GM12878 (cell line): ENCODE measurements around the gene ANKMY1. TPM values are rescaled to one million over a fixed set of nuclear protein-coding genes. Genes with fewer than 3 reads are reported as not detected.
"Not testable (repeated sequence)": the region's sequence is repeated elsewhere in the genome, so short reads cannot be mapped to it uniquely, and the experiment has no call there.

Experiments
- ATAC-seq: fragments of 200-7000 bp; cut with Tn5 transposase; 3 replicates; pipeline ENCODE4 v1.9.1; 2020; ENCODE audit warnings: mild to moderate bottlenecking, moderate library complexity
- BruUV-seq: library from RNA; stranded (reverse); fragments of 400-500 nt; replicated peaks from 2 replicates; lab custom pipeline; 2021; lab: Mats Ljungman, UMichigan
- CTCF ChIA-PET: fragments of 300-600 bp; sonication (Branson Sonifier 250); formaldehyde crosslinking; extraction: SDS; loops from one replicate; lab custom pipeline; 2021; ENCODE audit warnings: inconsistent platforms; lab: Yijun Ruan, JAX
- POLR2A ChIA-PET: fragments of 350-600 bp; formaldehyde crosslinking; extraction: SDS; loops from one replicate; lab custom pipeline; 2021; ENCODE audit warnings: inconsistent platforms; lab: Charles Lee
- RAD21 ChIA-PET: fragments of 300-600 bp; sonication (Branson Sonifier 250); formaldehyde crosslinking; loops from one replicate; lab custom pipeline; 2023; ENCODE audit warnings: antibody characterized with exemption; ENCODE audit not compliant: unreplicated experiment; lab: Charles Lee
- SMC1A ChIA-PET: fragments of 300-600 bp; sonication (Branson Sonifier 250); formaldehyde crosslinking; loops from one replicate; lab custom pipeline; 2023; ENCODE audit not compliant: unreplicated experiment, uncharacterized antibody; lab: Charles Lee
- DNase-seq: peaks from one replicate; pipeline ENCODE4 v3.0.0-alpha.2; 2011; ENCODE audit warnings: low read depth, low spot score
- FAIRE-seq: peaks from 3 replicates; lab custom pipeline; 2011; peaks lifted over from hg19 to GRCh38; lab: Jason Lieb, UNC
- H2AFZ ChIP-seq: 2 replicates; pipeline ENCODE4 v1.6.0; 2011; ENCODE audit warnings: low read depth, low read length, control low read depth; ENCODE audit not compliant: control insufficient read depth
- H3K27ac ChIP-seq: 2 replicates; pipeline ENCODE4 v1.5.1; 2011; ENCODE audit warnings: control low read depth; ENCODE audit not compliant: control insufficient read depth, insufficient read depth
- H3K27me3 ChIP-seq, 2 experiments: replicated peaks in 1 of 2; 2 replicates each; pipeline versions ENCODE4 v1.6.0 to v1.6.1; 2011; ENCODE audit warnings: low read length in 1 of 2; ENCODE audit not compliant: control insufficient read depth in 2 of 2, insufficient read depth in 2 of 2
- H3K36me3 ChIP-seq, 2 experiments: 2 replicates each; pipeline ENCODE4 v1.5.1; 2011; ENCODE audit warnings: low read length in 1 of 2; ENCODE audit not compliant: control insufficient read depth in 2 of 2, insufficient read depth in 2 of 2
- H3K4me1 ChIP-seq: 2 replicates; pipeline ENCODE4 v1.6.1; 2011; ENCODE audit warnings: mild to moderate bottlenecking, low read length, moderate library complexity, mixed read lengths; ENCODE audit not compliant: control insufficient read depth, insufficient read depth
- H3K4me2 ChIP-seq: 2 replicates; pipeline ENCODE4 v1.6.0; 2011; ENCODE audit warnings: control low read depth; ENCODE audit not compliant: control insufficient read depth, insufficient read depth
- H3K4me3 ChIP-seq: fragments of 200-600 bp; sonication (generic); 2 replicates; pipeline ENCODE4 v1.5.1; 2016
- H3K79me2 ChIP-seq: 2 replicates; pipeline ENCODE4 v1.6.0; 2011; ENCODE audit warnings: low read length; ENCODE audit not compliant: control insufficient read depth, insufficient read depth
- H3K9ac ChIP-seq: 2 replicates; pipeline ENCODE4 v1.8.0; 2011; ENCODE audit warnings: low read length, control low read depth, mixed read lengths; ENCODE audit not compliant: control insufficient read depth, insufficient read depth
- H3K9me3 ChIP-seq: replicated peaks from 3 replicates; pipeline ENCODE4 v1.5.1; 2011; ENCODE audit warnings: mild to moderate bottlenecking, low read length; ENCODE audit not compliant: control insufficient read depth, insufficient read depth
- H4K20me1 ChIP-seq: 2 replicates; pipeline ENCODE4 v1.6.0; 2011; ENCODE audit not compliant: control insufficient read depth, insufficient read depth
- CTCF ChIP-seq, 3 experiments: IDR thresholded peaks in 2 of 3; conservative IDR thresholded peaks in 1 of 3; 2 replicates each; pipeline ENCODE4 v1.5.1; 2011; ENCODE audit warnings: low read depth in 3 of 3, low read length in 3 of 3, mild to moderate bottlenecking in 3 of 3, control low read depth in 2 of 3, moderate library complexity in 2 of 3, inconsistent platforms in 1 of 3, mixed read lengths in 1 of 3; ENCODE audit not compliant: control insufficient read depth in 2 of 3, insufficient read depth in 1 of 3; ENCODE audit errors: extremely low read depth in 1 of 3
- ZBTB33 ChIP-seq: fragments of 450-650 bp; IDR thresholded peaks from 2 replicates; pipeline ENCODE4 v1.6.1; 2017; ENCODE audit warnings: mild to moderate bottlenecking
- WGBS: methylation state at CpG from one replicate; pipeline ENCODE4 v1.1.6; 2016; ENCODE audit warnings: low lambda C conversion rate; ENCODE audit not compliant: insufficient replicate concordance, insufficient coverage; ENCODE audit errors: missing lambda C conversion rate; 5-methylcytosine and 5-hydroxymethylcytosine counted together
- in situ Hi-C: fragments of 300-500 bp; cut with MboI; formaldehyde crosslinking; loops from 9 replicates; pipeline ENCODE4 v1.14.3; 2018; ENCODE audit warnings: mixed read lengths
- intact Hi-C: fragments of 100-400 bp; cut with micrococcal nuclease; formaldehyde crosslinking; loops from one replicate; pipeline ENCODE4 v1.14.2; 2022; ENCODE audit not compliant: unreplicated experiment
- polyA plus RNA-seq, 11 experiments: library from polyadenylated mRNA; depleted of rRNA in 4 of 11; unstranded in 6 of 11; stranded (reverse) in 5 of 11; fragments of >200 nt; fragmentation: Nextera tagmentation in 4 of 11; fragmentation: Illumina TruSeq in 1 of 11; extraction: Ambion mirVana in 4 of 11; extraction: Trizol in 1 of 11; gene quantifications; 1 replicate in 1 of 11; 2 replicates in 10 of 11; pipeline versions ENCODE4 v1.2.1 to v1.2.3, GENCODE V29; 2011 to 2016; ENCODE audit warnings: inconsistent platforms in 2 of 11, missing spikeins in 2 of 11, low read depth in 1 of 11
- total RNA-seq, 4 experiments: library from RNA; depleted of rRNA in 3 of 4; stranded (reverse); fragments of >200 nt in 3 of 4; fragmentation: Illumina TruSeq in 1 of 4; extraction: Trizol in 1 of 4; gene quantifications; 2 replicates each; pipeline versions ENCODE4 v1.2.1 to v1.2.3, GENCODE V29; 2013 to 2021

Gene ANKMY1
- total and polyA plus RNA-seq, 10 of the 15 experiments (the other 5 are each of a cell fraction or from before 2014, with no cell fraction given): 1.1 to 15.3 (median 11.1) TPM

- 97% methylated on average over 7 of the region's 7 CpGs for WGBS
- H3K4me3 ChIP-seq, DNase-seq, H3K27ac ChIP-seq, H4K20me1 ChIP-seq, H3K36me3 ChIP-seq, POLR2A ChIA-PET, H3K4me1 ChIP-seq, ATAC-seq, H2AFZ ChIP-seq, H3K9me3 ChIP-seq, in situ Hi-C loops, intact Hi-C loops, H3K79me2 ChIP-seq, H3K4me2 ChIP-seq, H3K27me3 ChIP-seq, H3K9ac ChIP-seq, BruUV-seq: not testable (repeated sequence)
- TF ChIP-seq CTCF (IDR thresholded peaks at IDR 0.05 in 2 of 3, conservative IDR thresholded peaks at IDR 0.05 in 1 of 3; ENCODE audit: control insufficient read depth in 2 of 3, extremely low read depth in 1 of 3, insufficient read depth in 1 of 3, low read depth in 3 of 3, low read length in 3 of 3): peak in 2 of 3 experiments; percentile 25 to 29; a peak in 2 of 6 replicates
- peak; percentile 56 for FAIRE-seq
- ChIA-PET SMC1A (interaction anchor here (1.7 to 1.8 kb wide), 2 partner anchors 17 to 343 kb away, joined by 3 to 6 read pairs; no protein-coding TSS in a partner anchor), RAD21 (interaction anchor here (1.3 kb wide), 1 partner anchor 436 kb away, joined by 3 read pairs; no protein-coding TSS in a partner anchor), CTCF (interaction anchor here (1.6 kb wide), 1 partner anchor 18 kb away, joined by 3 read pairs; no protein-coding TSS in a partner anchor)
Measured at GRCh38 chr2:240497082-240497481, 60.7 kb downstream of the ANKMY1 start.

GRCh38 chr2:240494942-240495341, 62.8 kb downstream of the ANKMY1 start:
- intact Hi-C loops, H3K27ac ChIP-seq, H4K20me1 ChIP-seq, in situ Hi-C loops, FAIRE-seq, H3K79me2 ChIP-seq, H3K9ac ChIP-seq, H3K4me2 ChIP-seq, H3K36me3 ChIP-seq, CTCF ChIA-PET, POLR2A ChIA-PET, H2AFZ ChIP-seq, DNase-seq, RAD21 ChIA-PET, H3K4me3 ChIP-seq, H3K4me1 ChIP-seq, BruUV-seq, H3K9me3 ChIP-seq, H3K27me3 ChIP-seq, ATAC-seq: not testable (repeated sequence)
- SMC1A ChIA-PET: interaction anchor here (1.1 kb wide), 1 partner anchor 19 kb away, joined by 4 read pairs; no protein-coding TSS in a partner anchor
- peak; percentile 81; the same call in 1 of the 2 replicates for TF ChIP-seq ZBTB33
- 89% methylated on average over 11 of the region's 11 CpGs for WGBS
